Pulmonary artery endothelial cell (primary cell): ENCODE measurements around the gene CTBP2. TPM values are rescaled to one million over a fixed set of nuclear protein-coding genes. Genes with fewer than 3 reads are reported as not detected.

Source experiments
- DNase-seq: peaks from one replicate; pipeline ENCODE4 v3.0.0-alpha.2; 2011; ENCODE audit warnings: low read depth, low spot score
- total RNA-seq: library from RNA; depleted of rRNA; stranded (reverse); fragments of >200 nt; gene quantifications from 2 replicates; pipeline ENCODE4 v1.2.3, GENCODE V29; 2014

The CTBP2 gene
- 92.1 and 129 TPM in 2 replicates for total RNA-seq

DNA sequence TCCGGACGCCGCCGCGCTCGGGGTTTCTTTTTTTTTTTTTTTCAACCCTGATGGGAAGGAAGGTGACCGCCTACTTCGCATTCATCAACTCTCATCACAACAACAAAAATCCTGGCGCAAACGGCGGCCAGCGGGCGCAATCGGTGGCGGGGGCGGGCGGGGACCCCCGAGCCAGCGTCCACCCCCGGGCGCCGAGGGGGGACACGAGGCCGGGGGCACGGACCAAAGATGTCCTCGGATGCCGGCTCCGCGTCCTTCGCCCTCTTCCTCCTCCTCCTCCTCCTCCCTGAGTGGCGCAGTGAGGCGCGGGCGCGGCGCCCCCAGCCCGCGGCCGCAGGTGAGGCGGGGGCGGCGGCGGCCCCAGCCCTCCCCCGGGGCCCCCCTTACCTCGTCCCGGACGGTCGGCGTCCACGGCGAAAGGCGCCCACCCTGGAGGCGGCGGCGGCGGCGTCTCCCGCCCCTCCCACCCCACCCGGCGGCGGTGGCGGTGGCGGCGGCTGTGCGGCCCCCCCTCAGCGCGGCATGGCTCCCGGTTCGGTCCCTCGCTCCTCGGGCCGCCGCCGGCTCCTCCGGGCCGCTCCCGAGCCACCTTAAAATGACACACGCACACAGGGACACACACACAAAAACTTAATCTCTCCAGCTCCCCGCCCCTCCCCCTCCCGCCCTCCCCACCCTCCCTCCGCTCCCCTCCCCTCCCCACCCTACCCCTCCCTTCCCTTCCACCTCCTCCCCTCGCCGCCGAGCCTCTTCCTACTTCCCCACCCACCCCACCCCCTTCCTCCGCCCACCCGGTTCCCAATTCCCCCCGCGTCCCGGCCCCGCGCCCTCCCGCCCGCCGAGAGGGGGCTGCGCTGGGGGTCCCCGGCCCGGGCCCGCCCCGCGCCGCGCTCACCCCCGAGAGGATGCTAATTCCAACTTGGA, at the start of gene CTBP2:
Gene CTBP2 (minus strand): TSS at position 632 of the 924 bp plus-strand sequence.
- no peak for DNase-seq

- no peak for DNase-seq
These were observed 49.4 kb upstream of the CTBP2 start for GRCh38 chr10:125209591-125210355.

- DNase-seq = no peak
These were observed 48.6 kb upstream of the CTBP2 start for GRCh38 chr10:125208854-125209565.

- no peak for DNase-seq
These were observed 46.3 kb upstream of the CTBP2 start for GRCh38 chr10:125206623-125207022.

GRCh38 chr10:125205431-125205830, 45.1 kb upstream of the CTBP2 start:
- DNase-seq = no peak

- DNase-seq = no peak
These were observed 44.0 kb upstream of the CTBP2 start for GRCh38 chr10:125204400-125204799.

DNA sequence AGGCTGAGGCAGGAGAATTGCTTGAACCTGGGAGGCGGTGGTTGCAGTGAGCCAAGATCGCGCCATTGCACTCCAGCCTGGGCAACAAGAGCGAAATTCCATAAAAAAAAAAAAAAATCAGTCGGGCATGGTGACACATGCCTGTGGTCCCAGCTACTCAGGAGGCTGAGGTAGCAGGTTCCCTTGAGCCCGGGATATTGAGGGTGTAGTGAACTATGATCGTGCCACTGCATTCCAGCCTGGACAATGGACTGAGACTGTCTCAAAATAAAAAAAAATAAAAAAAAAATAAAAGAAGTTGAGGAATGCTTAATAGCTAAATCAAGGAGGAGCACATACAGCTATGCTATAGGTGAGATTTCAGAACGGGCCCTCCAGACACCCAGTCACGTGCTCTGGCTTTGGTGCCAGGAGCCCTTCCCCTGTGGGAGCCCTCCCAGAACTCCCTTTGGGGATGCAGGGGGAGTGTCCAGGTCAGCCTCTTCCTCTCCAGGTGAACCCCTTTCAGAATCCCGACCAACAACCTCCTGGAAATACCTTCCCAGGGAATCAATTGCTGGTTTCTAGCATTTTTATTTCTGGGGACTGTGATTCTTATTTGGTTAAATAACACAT, 42.9 kb upstream of the CTBP2 start:
- no peak for DNase-seq

GRCh38 chr10:125201791-125202622, 41.6 kb upstream of the CTBP2 start:
- DNase-seq = no peak

DNA sequence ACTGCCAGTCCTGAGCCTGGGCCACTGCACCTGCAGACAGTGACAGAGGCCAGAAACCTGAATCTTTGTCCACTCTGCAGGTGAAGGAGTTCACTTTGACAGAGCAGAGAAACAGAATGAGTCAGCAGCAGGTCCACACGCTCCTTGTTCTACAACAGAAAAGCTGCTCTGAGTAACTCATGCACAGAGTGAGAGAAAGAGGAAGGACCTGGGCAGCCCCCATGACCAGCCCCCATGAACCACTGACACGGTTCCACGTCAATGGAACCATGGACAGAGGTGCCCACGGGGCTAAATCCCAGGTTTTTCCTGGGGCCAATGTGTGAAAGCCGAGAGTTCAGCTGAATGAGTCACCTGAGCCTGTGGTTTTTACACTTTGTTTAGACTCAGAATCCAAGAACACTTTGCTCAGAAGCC, 40.8 kb upstream of the CTBP2 start:
- DNase-seq = no peak

- DNase-seq = no peak
These were observed 40.0 kb upstream of the CTBP2 start for GRCh38 chr10:125200396-125200795.

- no peak for DNase-seq
These were observed 38.9 kb upstream of the CTBP2 start for GRCh38 chr10:125199270-125199669.

DNA sequence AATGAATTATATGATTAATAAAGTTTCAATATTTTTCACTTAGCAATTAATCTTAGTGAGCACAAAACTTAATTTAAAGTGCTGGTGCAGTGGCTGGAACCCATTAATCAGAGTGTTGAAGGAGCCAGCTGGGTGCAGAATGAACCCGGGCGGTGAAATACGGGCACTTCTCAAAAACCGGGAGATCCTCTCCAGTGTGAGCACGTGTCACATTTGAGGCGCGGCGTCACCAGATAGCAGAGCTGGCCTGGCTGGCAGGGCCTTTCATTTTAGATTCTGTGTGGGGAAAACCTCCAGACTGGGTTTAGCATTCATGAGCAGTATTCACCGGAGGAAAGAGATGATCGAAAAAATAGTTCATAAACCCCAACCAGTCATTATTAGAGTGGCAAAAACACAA, 34.5 kb upstream of the CTBP2 start:
- DNase-seq = no peak

- no peak for DNase-seq
These were observed 33.0 kb upstream of the CTBP2 start for GRCh38 chr10:125193306-125193877.

DNA sequence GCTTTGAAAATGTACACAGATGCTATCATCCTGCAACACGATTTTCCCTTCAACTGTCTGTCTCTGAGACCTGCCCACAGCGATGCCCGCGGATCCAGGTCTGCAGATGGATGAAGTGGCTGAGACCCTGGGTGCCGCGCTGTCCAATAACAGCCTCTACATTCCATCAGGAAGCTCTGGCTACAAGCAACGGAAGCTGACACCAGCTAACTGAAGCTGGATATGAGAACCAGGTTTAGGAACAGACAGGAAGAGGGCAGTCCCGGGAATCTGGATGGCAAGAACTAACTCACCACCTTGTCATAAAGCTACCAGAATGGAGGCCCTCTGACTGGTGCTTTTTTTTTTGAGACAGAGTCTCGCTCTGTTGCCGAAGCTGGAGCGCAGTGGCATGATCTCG, 32.3 kb upstream of the CTBP2 start:
- no peak for DNase-seq

DNA sequence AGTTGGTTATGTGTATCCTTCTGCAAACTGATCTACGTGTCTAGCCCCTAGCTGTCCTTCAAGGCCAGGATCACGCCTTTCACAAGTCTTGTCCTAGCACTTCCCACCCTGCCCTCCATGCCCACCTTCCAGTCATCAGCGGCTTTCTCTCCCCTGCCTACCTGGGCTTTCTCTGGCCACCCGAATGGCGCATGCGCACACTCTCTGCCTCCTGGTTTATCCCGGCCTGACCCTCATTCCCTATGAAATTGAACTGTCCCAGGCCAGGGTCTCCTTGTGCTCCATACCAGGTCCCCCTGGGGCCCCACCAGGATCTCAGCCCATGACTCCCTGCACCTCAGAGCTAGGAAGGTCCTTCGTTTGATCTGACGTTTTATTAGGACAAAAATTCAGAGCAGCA, 31.6 kb upstream of the CTBP2 start:
- no peak for DNase-seq

GRCh38 chr10:125190946-125191345, 30.6 kb upstream of the CTBP2 start:
- no peak for DNase-seq

- DNase-seq = no peak
These were observed 30.1 kb upstream of the CTBP2 start for GRCh38 chr10:125190414-125190813.

DNA sequence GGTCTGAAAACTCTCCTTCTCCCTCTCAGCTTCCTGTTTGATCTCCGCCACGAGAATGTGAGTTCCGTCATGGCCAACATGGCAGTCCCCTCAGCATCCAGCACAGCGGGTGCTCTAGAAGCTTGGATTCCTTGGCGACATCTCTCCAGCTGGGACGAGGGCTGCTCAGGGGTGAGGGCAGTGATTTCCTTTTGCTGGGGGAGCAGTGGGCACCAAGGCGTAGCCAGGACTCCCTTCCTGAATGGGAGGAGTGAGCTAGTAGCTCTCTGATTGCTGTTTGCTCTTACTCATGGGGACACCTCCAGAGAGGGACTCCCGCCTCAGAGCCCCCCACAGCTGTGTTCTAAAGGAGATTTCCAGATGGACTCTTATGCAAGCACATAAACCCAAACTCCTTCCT, 28.8 kb upstream of the CTBP2 start:
- no peak for DNase-seq

- DNase-seq = no peak
These were observed 27.2 kb upstream of the CTBP2 start for GRCh38 chr10:125187238-125188194.
